H9 (cell line): Measurements from ENCODE around the gene MDFIC2. TPM values are rescaled to one million over a fixed set of nuclear protein-coding genes. Genes with fewer than 3 reads are reported as not detected.

ENCODE experiments used
- DNase-seq: peaks from one replicate; pipeline ENCODE4 v3.0.0-alpha.2; 2017
- H2AFZ ChIP-seq: one replicate; pipeline ENCODE4 v1.6.1; 2013; ENCODE audit warnings: mild to moderate bottlenecking, low read length, control low read depth, moderate library complexity
- H2AK5ac ChIP-seq: 2 replicates; pipeline ENCODE4 v1.6.1; 2013; ENCODE audit warnings: low read length, control low read depth, mixed read lengths; ENCODE audit not compliant: insufficient read length
- H2BK120ac ChIP-seq: one replicate; pipeline ENCODE4 v1.6.1; 2013; ENCODE audit warnings: low read depth, mild to moderate bottlenecking, low read length, control low read depth, inconsistent platforms; ENCODE audit not compliant: poor library complexity, severe bottlenecking
- H2BK12ac ChIP-seq: 2 replicates; pipeline ENCODE4 v1.6.1; 2013; ENCODE audit warnings: low read length, control low read depth, mixed read lengths, low read depth; ENCODE audit not compliant: insufficient read length
- H2BK15ac ChIP-seq: 2 replicates; pipeline ENCODE4 v1.6.1; 2013; ENCODE audit warnings: low read depth, low read length, control low read depth
- H2BK20ac ChIP-seq: one replicate; pipeline ENCODE4 v1.6.1; 2013; ENCODE audit warnings: low read depth, mild to moderate bottlenecking, low read length, control low read depth, inconsistent platforms; ENCODE audit not compliant: poor library complexity, severe bottlenecking
- H2BK5ac ChIP-seq: 2 replicates; pipeline ENCODE4 v1.6.1; 2013; ENCODE audit warnings: low read length, control low read depth, mixed read lengths; ENCODE audit not compliant: insufficient read length
- H3K14ac ChIP-seq: 2 replicates; pipeline ENCODE4 v1.6.1; 2013; ENCODE audit warnings: low read length, control low read depth; ENCODE audit not compliant: insufficient read depth
- H3K18ac ChIP-seq: 2 replicates; pipeline ENCODE4 v1.6.1; 2013; ENCODE audit warnings: low read depth, mild to moderate bottlenecking, mixed read lengths, low read length, control low read depth; ENCODE audit not compliant: insufficient read length
- H3K23ac ChIP-seq: 2 replicates; pipeline ENCODE4 v1.6.1; 2013; ENCODE audit warnings: low read length, control low read depth, mixed read lengths, low read depth; ENCODE audit not compliant: insufficient read length
- H3K23me2 ChIP-seq: 2 replicates; pipeline ENCODE4 v1.6.1; 2013; ENCODE audit warnings: low read depth, mild to moderate bottlenecking, mixed read lengths, low read length, control low read depth; ENCODE audit not compliant: insufficient read length, poor library complexity, severe bottlenecking
- H3K27ac ChIP-seq: 2 replicates; pipeline ENCODE4 v1.5.1; 2013; ENCODE audit warnings: low read length, control low read depth, mixed read lengths, low read depth; ENCODE audit not compliant: insufficient read length
- H3K27me3 ChIP-seq: 2 replicates; pipeline ENCODE4 v1.6.1; 2013; ENCODE audit warnings: low read length, control low read depth, inconsistent platforms; ENCODE audit not compliant: insufficient read depth
- H3K4ac ChIP-seq: 2 replicates; pipeline ENCODE4 v1.6.1; 2013; ENCODE audit warnings: low read depth, mild to moderate bottlenecking, control low read depth, inconsistent platforms, low read length, moderate library complexity
- H3K4me1 ChIP-seq: 2 replicates; pipeline ENCODE4 v1.6.1; 2013; ENCODE audit warnings: low read length, control low read depth, inconsistent platforms; ENCODE audit not compliant: insufficient read depth
- H3K4me2 ChIP-seq: 2 replicates; pipeline ENCODE4 v1.6.1; 2013; ENCODE audit warnings: low read length, control low read depth, mixed read lengths; ENCODE audit not compliant: insufficient read length, insufficient read depth
- H3K56ac ChIP-seq: 2 replicates; pipeline ENCODE4 v1.6.1; 2013; ENCODE audit warnings: low read depth, mild to moderate bottlenecking, mixed read lengths, low read length, control low read depth; ENCODE audit not compliant: insufficient read length
- H3K79me1 ChIP-seq: 2 replicates; pipeline ENCODE4 v1.6.1; 2013; ENCODE audit warnings: low read depth, mild to moderate bottlenecking, moderate library complexity, low read length, control low read depth, inconsistent platforms; ENCODE audit not compliant: insufficient read depth, poor library complexity, severe bottlenecking
- H3K79me2 ChIP-seq: 2 replicates; pipeline ENCODE4 v1.6.1; 2013; ENCODE audit warnings: low read length, control low read depth, inconsistent platforms; ENCODE audit not compliant: insufficient read depth
- H3K9ac ChIP-seq: 2 replicates; pipeline ENCODE4 v1.6.1; 2013; ENCODE audit warnings: low read length, control low read depth, mixed read lengths; ENCODE audit not compliant: insufficient read length; ENCODE audit errors: extremely low read depth
- H3K9me3 ChIP-seq: one replicate; pipeline ENCODE4 v1.6.1; 2013; ENCODE audit warnings: low read depth, low read length, inconsistent platforms; ENCODE audit not compliant: control insufficient read depth
- H3T11ph ChIP-seq: one replicate; pipeline ENCODE4 v1.6.1; 2013; ENCODE audit warnings: mild to moderate bottlenecking, low read length, control low read depth, inconsistent platforms
- H4K20me1 ChIP-seq: one replicate; pipeline ENCODE4 v1.6.1; 2013; ENCODE audit not compliant: control insufficient read depth, insufficient read length, insufficient read depth
- H4K5ac ChIP-seq: 2 replicates; pipeline ENCODE4 v1.6.1; 2013; ENCODE audit warnings: low read depth, mild to moderate bottlenecking, mixed read lengths, low read length, control low read depth; ENCODE audit not compliant: insufficient read length
- H4K8ac ChIP-seq: replicated peaks from 2 replicates; pipeline ENCODE4 v1.6.1; 2013; ENCODE audit warnings: low read length, control low read depth, mixed read lengths, low read depth; ENCODE audit not compliant: insufficient read length
- H4K91ac ChIP-seq: 2 replicates; pipeline ENCODE4 v1.6.1; 2013; ENCODE audit warnings: low read depth, mild to moderate bottlenecking, moderate library complexity, mixed read lengths, low read length, control low read depth; ENCODE audit not compliant: insufficient read length
- H3K27ac Mint-ChIP-seq, 3 experiments: 2 replicates in 2 of 3; 3 replicates in 1 of 3; pipeline ENCODE4 v1.8.0; 2020 to 2021; ENCODE audit warnings: mixed read lengths in 3 of 3, mild to moderate bottlenecking in 1 of 3, moderate library complexity in 1 of 3
- H3K27me3 Mint-ChIP-seq: 2 replicates; pipeline ENCODE4 v1.8.0; 2021; ENCODE audit warnings: low read depth, mild to moderate bottlenecking, moderate library complexity, mixed read lengths
- H3K36me3 Mint-ChIP-seq, 3 experiments: 2 replicates in 2 of 3; 3 replicates in 1 of 3; pipeline ENCODE4 v1.8.0; 2020 to 2021; ENCODE audit warnings: low read depth in 3 of 3, mixed read lengths in 3 of 3; ENCODE audit not compliant: insufficient read depth in 1 of 3
- H3K4me1 Mint-ChIP-seq, 2 experiments: 2 replicates each; pipeline ENCODE4 v1.8.0; 2020; ENCODE audit warnings: mixed read lengths in 2 of 2
- H3K4me3 Mint-ChIP-seq, 2 experiments: 2 replicates in 1 of 2; 3 replicates in 1 of 2; pipeline ENCODE4 v1.8.0; 2020 to 2021; ENCODE audit warnings: mild to moderate bottlenecking in 2 of 2, mixed read lengths in 2 of 2, moderate library complexity in 1 of 2
- H3K9me3 Mint-ChIP-seq, 2 experiments: 2 replicates in 1 of 2; 3 replicates in 1 of 2; pipeline ENCODE4 v1.8.0; 2020; ENCODE audit warnings: mild to moderate bottlenecking in 2 of 2, mixed read lengths in 2 of 2, moderate library complexity in 1 of 2
- CTCF ChIP-seq: fragments of 200-600 bp; sonication (generic); conservative IDR thresholded peaks from 3 replicates; pipeline ENCODE4 v1.8.0; 2021; ENCODE audit warnings: antibody characterized with exemption, mild to moderate bottlenecking
- WGBS: extraction: QIAGEN DNeasy Blood & Tissue Kit; methylation state at CpG from one replicate; pipeline ENCODE4 v1.1.7; 2013; ENCODE audit warnings: missing lambda C conversion rate, low lambda C conversion rate, mixed read lengths; ENCODE audit not compliant: insufficient read length; ENCODE audit errors: extremely low coverage; 5-methylcytosine and 5-hydroxymethylcytosine counted together
- long read RNA-seq: library from polyadenylated mRNA; unstranded; transcript quantifications from one replicate; pipeline ENCODE4 v2.0.0, GENCODE V29; 2020
- total RNA-seq: library from RNA; stranded (reverse); gene quantifications from 2 replicates; pipeline ENCODE4 v1.2.1, GENCODE V29; 2021

MDFIC2 gene
- not detected in 2 replicates for total RNA-seq
- long read RNA-seq = 0 reads

GRCh38 chr3:70312336-70312735 is at the start of gene MDFIC2:
MDFIC2 (minus strand) TSS chr3:70312638; CDS start chr3:70311973, 665 bp downstream.
- no peaks in the 10 kb centered on the region for H3K23me2 ChIP-seq
- no peak within 1 kb of the TSS for H3K4me3 Mint-ChIP-seq
- no peaks in the 10 kb centered on the region for H3K27me3 Mint-ChIP-seq
- no peak within 1 kb of the TSS for H4K5ac ChIP-seq
- peak within 1 kb of the TSS in 1 of 3 experiments; percentile 34; a peak in 3 of 7 replicates for H3K27ac Mint-ChIP-seq
- H4K8ac ChIP-seq = no peak within 1 kb of the TSS
- no peak within 1 kb of the TSS for H3K18ac ChIP-seq
- H3K9ac ChIP-seq = no peak within 1 kb of the TSS
- no peaks in the 10 kb centered on the region for H3K27me3 ChIP-seq
- H3K79me2 ChIP-seq = no peaks in the 10 kb centered on the region
- H4K20me1 ChIP-seq = no peaks in the 10 kb centered on the region
- no peaks in the 10 kb centered on the region for H3K36me3 Mint-ChIP-seq
- no peak for TF ChIP-seq CTCF
- H3K4ac ChIP-seq = no peak within 1 kb of the TSS
- H2BK12ac ChIP-seq = no peak within 1 kb of the TSS
- no peaks in the 10 kb centered on the region for H3K9me3 ChIP-seq
- H3K9me3 Mint-ChIP-seq = no peaks in the 10 kb centered on the region
- H4K91ac ChIP-seq = no peak within 1 kb of the TSS
- H3K27ac ChIP-seq = no peak within 1 kb of the TSS
- WGBS = no CpG with 5 or more reads among the region's 7 CpGs
- H3T11ph ChIP-seq = no peak within 1 kb of the TSS
- no peak within 1 kb of the TSS for H2BK5ac ChIP-seq
- H3K4me2 ChIP-seq = no peak within 1 kb of the TSS
- H3K79me1 ChIP-seq = no peaks in the 10 kb centered on the region
- H3K56ac ChIP-seq = no peak within 1 kb of the TSS
- no peak within 1 kb of the TSS for H3K23ac ChIP-seq
- H2AK5ac ChIP-seq = no peak within 1 kb of the TSS
- no peak within 1 kb of the TSS for H2BK120ac ChIP-seq
- peak; percentile 36 for DNase-seq
- no peak within 1 kb of the TSS for H2AFZ ChIP-seq
- no peak within 1 kb of the TSS for H3K14ac ChIP-seq
- no peaks in the 10 kb centered on the region for H3K4me1 ChIP-seq
- no peak within 1 kb of the TSS for H2BK15ac ChIP-seq
- peaks cover 7 to 13% of the 10 kb centered on the region in 2 experiments; a peak in 3 of 4 replicates for H3K4me1 Mint-ChIP-seq
- no peak within 1 kb of the TSS for H2BK20ac ChIP-seq
